ENCODE measurements around the gene CXCL8.

GRCh38 chr4:73705721-73706120, 34.6 kb upstream of the CXCL8 start:
- no peak for TF ChIP-seq CTCF (IDR thresholded peaks at IDR 0.05; ENCODE audit: low read length)
- no peak for TF ChIP-seq EZH2 (IDR thresholded peaks at IDR 0.05; ENCODE audit: borderline replicate concordance, low read length)
